ENCODE measurements around the gene CHST8. TPM values are rescaled to one million over a fixed set of nuclear protein-coding genes. Genes with fewer than 3 reads are reported as not detected.

The CHST8 gene
- total RNA-seq, 1 experiment from 2014 or later = not detected

DNA sequence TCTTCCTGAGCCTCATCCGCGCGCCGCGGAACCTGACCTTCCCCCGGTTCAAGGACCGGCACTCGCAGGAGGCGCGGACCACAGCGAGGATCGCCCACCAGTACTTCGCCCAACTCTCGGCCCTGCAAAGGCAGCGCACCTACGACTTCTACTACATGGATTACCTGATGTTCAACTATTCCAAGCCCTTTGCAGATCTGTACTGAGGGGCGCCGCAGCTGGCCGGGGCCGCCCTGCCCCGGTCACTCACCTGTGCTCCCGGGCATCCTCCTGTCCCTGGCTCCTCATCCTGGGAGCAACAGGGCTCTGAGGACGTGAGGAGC is 151.1 kb downstream of the CHST8 start:
- H3K27me3 Mint-ChIP-seq (ENCODE audit: insufficient read depth, unreplicated experiment) = peaks cover 21% of the 10 kb centered on the region
- BruUV-seq (replicated peaks) = no TSS peak
- TF ChIP-seq, protein P1, sequence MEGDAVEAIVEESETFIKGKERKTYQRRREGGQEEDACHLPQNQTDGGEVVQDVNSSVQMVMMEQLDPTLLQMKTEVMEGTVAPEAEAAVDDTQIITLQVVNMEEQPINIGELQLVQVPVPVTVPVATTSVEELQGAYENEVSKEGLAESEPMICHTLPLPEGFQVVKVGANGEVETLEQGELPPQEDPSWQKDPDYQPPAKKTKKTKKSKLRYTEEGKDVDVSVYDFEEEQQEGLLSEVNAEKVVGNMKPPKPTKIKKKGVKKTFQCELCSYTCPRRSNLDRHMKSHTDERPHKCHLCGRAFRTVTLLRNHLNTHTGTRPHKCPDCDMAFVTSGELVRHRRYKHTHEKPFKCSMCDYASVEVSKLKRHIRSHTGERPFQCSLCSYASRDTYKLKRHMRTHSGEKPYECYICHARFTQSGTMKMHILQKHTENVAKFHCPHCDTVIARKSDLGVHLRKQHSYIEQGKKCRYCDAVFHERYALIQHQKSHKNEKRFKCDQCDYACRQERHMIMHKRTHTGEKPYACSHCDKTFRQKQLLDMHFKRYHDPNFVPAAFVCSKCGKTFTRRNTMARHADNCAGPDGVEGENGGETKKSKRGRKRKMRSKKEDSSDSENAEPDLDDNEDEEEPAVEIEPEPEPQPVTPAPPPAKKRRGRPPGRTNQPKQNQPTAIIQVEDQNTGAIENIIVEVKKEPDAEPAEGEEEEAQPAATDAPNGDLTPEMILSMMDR (IDR thresholded peaks at IDR 0.05; ENCODE audit: unreplicated experiment) = no peak
- ChIA-PET CTCF (interaction anchor here (0.5 to 10.3 kb wide), 15 partner anchors 9 to 633 kb away, joined by 3 to 227 read pairs (median 5); no protein-coding TSS in a partner anchor), POLR2A (no interaction called here)
- H3K27ac Mint-ChIP-seq (ENCODE audit: low read depth, unreplicated experiment) = no peak overlapping the region
- H3K4me3 Mint-ChIP-seq (ENCODE audit: unreplicated experiment) = no peak overlapping the region
- no peaks in the 10 kb centered on the region for H3K36me3 Mint-ChIP-seq (ENCODE audit: insufficient read depth, unreplicated experiment)
- DNase-seq (ENCODE audit: unreplicated experiment) = no peak
- no peaks in the 10 kb centered on the region for H3K9me3 Mint-ChIP-seq (ENCODE audit: unreplicated experiment)
- intact Hi-C loops (cut with micrococcal nuclease) = loop anchor here (5.0 kb wide), 1 partner anchor 356 kb away; no protein-coding TSS in a partner anchor
- no peaks in the 10 kb centered on the region for H3K4me1 Mint-ChIP-seq (ENCODE audit: insufficient read depth, unreplicated experiment)

DNA sequence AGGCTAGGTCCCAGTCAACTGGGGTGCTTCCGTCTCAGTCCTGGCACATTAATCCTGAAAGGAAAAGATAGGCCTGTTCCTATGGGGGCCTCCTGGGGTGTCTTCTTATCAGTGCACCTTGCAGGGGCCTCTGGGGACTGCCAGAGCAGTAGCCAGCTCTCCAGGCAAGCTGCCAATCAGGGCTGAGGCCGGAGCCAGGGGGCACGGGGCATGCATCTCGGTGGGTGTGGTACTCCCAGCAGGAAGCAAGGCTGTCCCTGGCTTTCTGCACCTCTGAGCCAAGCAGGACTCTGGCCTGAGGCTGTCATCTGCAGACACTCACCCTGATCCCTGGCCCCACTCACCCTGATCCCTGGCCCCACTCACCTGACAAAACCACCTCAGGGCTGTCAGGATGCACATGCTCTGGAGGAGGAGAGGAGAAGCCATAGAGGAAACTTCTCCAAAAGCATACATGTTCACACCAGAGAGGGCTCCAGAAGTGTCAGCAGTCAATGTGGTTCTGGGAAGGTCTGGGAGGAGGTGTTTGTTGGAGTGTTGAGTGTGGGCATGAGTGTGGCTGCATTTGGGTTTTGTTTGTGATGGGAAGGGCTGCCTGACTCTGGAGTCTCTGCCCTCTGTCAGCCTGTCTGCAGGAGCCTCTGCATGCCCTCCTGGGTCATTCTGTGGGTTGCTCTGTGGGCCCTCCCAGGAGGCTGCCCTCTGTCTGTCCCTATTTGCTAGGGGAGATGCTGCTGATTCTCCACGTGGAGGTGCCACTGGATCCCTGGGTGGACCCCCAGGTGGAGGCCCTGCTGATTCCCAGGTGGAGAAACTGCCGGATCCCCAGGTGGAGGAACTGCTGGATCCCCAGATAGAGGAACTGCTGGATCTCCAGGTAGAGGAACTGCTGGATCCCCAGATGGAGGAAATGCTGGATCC is 152.2 kb downstream of the CHST8 start:
- ChIA-PET POLR2A (no interaction called here), CTCF (interaction anchor here (0.5 to 10.3 kb wide), 13 partner anchors 10 to 634 kb away, joined by 3 to 227 read pairs (median 4); no protein-coding TSS in a partner anchor)
- no peak for DNase-seq (ENCODE audit: unreplicated experiment)
- intact Hi-C loops (cut with micrococcal nuclease) = loop anchor here (5.0 kb wide), 1 partner anchor 357 kb away; no protein-coding TSS in a partner anchor
- Mint-ChIP-seq H3K4me3 (ENCODE audit: unreplicated experiment) (no peak overlapping the region), H3K36me3 (ENCODE audit: insufficient read depth, unreplicated experiment) (no peaks in the 10 kb centered on the region), H3K4me1 (ENCODE audit: insufficient read depth, unreplicated experiment) (peaks cover 6% of the 10 kb centered on the region), H3K27me3 (ENCODE audit: insufficient read depth, unreplicated experiment) (peaks cover 28% of the 10 kb centered on the region), H3K9me3 (ENCODE audit: unreplicated experiment) (no peaks in the 10 kb centered on the region), H3K27ac (ENCODE audit: low read depth, unreplicated experiment) (no peak overlapping the region)
- TF ChIP-seq, protein P1 (IDR thresholded peaks at IDR 0.05; ENCODE audit: unreplicated experiment) = no peak
- no TSS peak for BruUV-seq (replicated peaks)

DNA sequence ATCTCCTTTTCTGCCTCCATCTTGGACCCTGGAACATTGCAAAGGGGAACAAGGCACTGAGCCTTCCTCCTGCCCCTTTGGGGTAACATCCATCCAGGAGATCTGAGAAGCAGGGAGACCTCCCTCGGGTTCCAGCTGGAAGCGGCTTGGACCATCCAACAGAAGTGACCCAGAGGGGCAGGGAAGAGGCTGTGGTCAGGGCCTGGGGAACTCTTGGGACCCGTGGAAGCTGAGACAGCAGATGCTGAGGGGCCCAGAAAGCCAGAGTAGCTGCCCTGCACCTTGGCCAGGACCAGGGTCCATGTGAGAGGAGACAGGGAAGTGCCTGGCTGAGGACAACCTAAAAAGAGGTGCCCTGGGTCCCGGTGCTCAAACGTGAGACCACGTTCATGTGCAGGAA is 153.0 kb downstream of the CHST8 start:
- POLR2A ChIA-PET = no interaction called here
- H3K4me3 Mint-ChIP-seq (ENCODE audit: unreplicated experiment) = no peak overlapping the region
- BruUV-seq (replicated peaks) = no TSS peak
- peaks cover 28% of the 10 kb centered on the region for H3K27me3 Mint-ChIP-seq (ENCODE audit: insufficient read depth, unreplicated experiment)
- CTCF ChIA-PET = interaction anchor here (0.6 to 10.3 kb wide), 6 partner anchors 12 to 359 kb away, joined by 3 to 227 read pairs (median 4); no protein-coding TSS in a partner anchor
- H3K9me3 Mint-ChIP-seq (ENCODE audit: unreplicated experiment) = no peaks in the 10 kb centered on the region
- no peak overlapping the region for H3K27ac Mint-ChIP-seq (ENCODE audit: low read depth, unreplicated experiment)
- TF ChIP-seq, protein P1 (IDR thresholded peaks at IDR 0.05; ENCODE audit: unreplicated experiment) = no peak
- H3K36me3 Mint-ChIP-seq (ENCODE audit: insufficient read depth, unreplicated experiment) = no peaks in the 10 kb centered on the region
- intact Hi-C loops (cut with micrococcal nuclease) = loop anchor here (5.0 kb wide), 2 partner anchors 357 to 373 kb away; no protein-coding TSS in a partner anchor
- no peak for DNase-seq (ENCODE audit: unreplicated experiment)
- H3K4me1 Mint-ChIP-seq (ENCODE audit: insufficient read depth, unreplicated experiment) = peaks cover 6% of the 10 kb centered on the region

DNA sequence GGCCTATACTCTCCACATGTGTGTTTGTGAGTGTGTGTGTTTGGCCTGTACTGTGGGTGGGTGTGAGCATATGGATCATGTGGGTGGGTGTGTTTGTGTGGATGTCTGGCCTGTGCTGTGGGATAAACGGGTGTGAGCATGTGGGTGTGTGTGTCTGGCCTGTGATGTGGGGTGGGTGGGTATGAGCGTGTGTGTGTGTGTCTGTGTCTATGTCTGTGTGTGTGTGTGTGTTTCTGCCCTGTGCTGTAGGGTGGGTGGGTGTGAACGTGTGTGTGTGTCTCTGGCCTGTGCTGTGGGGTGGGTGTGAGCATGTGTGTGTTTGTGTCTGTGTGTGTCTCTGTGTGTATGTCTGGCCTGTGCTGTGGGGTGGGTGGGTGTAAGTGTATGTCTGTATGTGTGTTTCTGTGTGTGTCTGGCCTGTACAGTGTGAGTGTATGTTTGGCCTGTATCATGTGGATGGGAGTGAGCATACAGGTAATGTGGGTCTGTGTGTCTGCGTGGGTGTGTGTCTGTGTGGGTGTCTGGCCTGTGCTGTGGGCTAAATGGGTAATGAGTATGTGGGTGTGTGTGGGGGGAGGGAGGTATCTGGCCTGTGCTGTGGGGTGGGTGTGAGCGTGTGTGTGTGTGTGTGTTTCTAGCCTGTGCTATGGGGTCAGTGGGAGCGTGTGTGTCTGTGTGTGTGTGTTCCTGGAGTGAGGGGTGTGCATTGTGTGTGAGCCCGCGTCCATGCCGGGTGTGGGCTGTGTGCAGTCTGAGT is 154.2 kb downstream of the CHST8 start:
- Mint-ChIP-seq H3K27ac (ENCODE audit: low read depth, unreplicated experiment) (no peak overlapping the region), H3K4me3 (ENCODE audit: unreplicated experiment) (no peak overlapping the region), H3K9me3 (ENCODE audit: unreplicated experiment) (no peaks in the 10 kb centered on the region), H3K36me3 (ENCODE audit: insufficient read depth, unreplicated experiment) (no peaks in the 10 kb centered on the region), H3K4me1 (ENCODE audit: insufficient read depth, unreplicated experiment) (peaks cover 6% of the 10 kb centered on the region), H3K27me3 (ENCODE audit: insufficient read depth, unreplicated experiment) (peaks cover 28% of the 10 kb centered on the region)
- BruUV-seq (replicated peaks) = no TSS peak
- ChIA-PET CTCF (interaction anchor here (0.6 to 10.3 kb wide), 9 partner anchors 18 to 373 kb away, joined by 3 to 227 read pairs (median 62); partner anchors contain the start of gene KCTD15), POLR2A (no interaction called here)
- intact Hi-C loops (cut with micrococcal nuclease) = loop anchor here (5.0 kb wide), 1 partner anchor 371 kb away; no protein-coding TSS in a partner anchor
- TF ChIP-seq, protein P1 (IDR thresholded peaks at IDR 0.05; ENCODE audit: unreplicated experiment) = no peak
- no peak for DNase-seq (ENCODE audit: unreplicated experiment)
